H1 (cell line): ENCODE measurements around the gene CISTR. TPM values are rescaled to one million over a fixed set of nuclear protein-coding genes. Genes with fewer than 3 reads are reported as not detected.

Source experiments
- GABPA ChIP-seq: IDR thresholded peaks from 2 replicates; pipeline ENCODE4 v1.6.1; 2011; ENCODE audit warnings: mild to moderate bottlenecking, low read length, moderate library complexity, borderline replicate concordance; ENCODE audit not compliant: insufficient read depth
- polyA plus RNA-seq, 7 experiments: library from polyadenylated mRNA; depleted of rRNA in 3 of 7; stranded (reverse) in 5 of 7; unstranded in 2 of 7; fragments of >200 nt in 5 of 7; fragments of 200-250 nt in 2 of 7; gene quantifications; 1 replicate in 5 of 7; 2 replicates in 1 of 7; 4 replicates in 1 of 7; pipeline versions ENCODE4 v1.2.1 to v1.2.3, GENCODE V29; 2011 to 2013; ENCODE audit warnings: missing spikeins in 2 of 7, mixed read lengths in 2 of 7
- total RNA-seq: library from RNA; stranded (reverse); fragmentation: NEBNext Ultra II Directional; extraction: Animal tissue kit (Norgen Biotek cat#: 25700); gene quantifications from 2 replicates; pipeline ENCODE4 v1.2.1, GENCODE V29; 2021

Gene CISTR
- total and polyA plus RNA-seq, 2 of the 8 experiments (the other 6 are each of a cell fraction or from before 2014, with no cell fraction given) = not detected

GRCh38 chr12:53744751-53745150, 7.0 kb downstream of the CISTR start (continued):
- TF ChIP-seq GABPA = no peak
